HEK293T (cell line): ENCODE results near the gene RBL2.
A peak's percentile ranks its signal among the peaks of the same experiment; 100 is the strongest.

Source experiments
- CTCF ChIA-PET: fragments of 350-600 bp; formaldehyde crosslinking; extraction: SDS; loops from one replicate; lab custom pipeline; 2021; ENCODE audit warnings: antibody characterized with exemption, inconsistent platforms; lab: Yijun Ruan, JAX
- POLR2A ChIA-PET: fragments of 350-600 bp; formaldehyde crosslinking; extraction: SDS; loops from one replicate; lab custom pipeline; 2020; ENCODE audit warnings: antibody characterized with exemption, inconsistent platforms; lab: Yijun Ruan, JAX
- DNase-seq: peaks from one replicate; pipeline ENCODE4 v3.0.0; 2012; ENCODE audit warnings: mixed read lengths; ENCODE audit errors: extremely low spot score
- ARNT ChIP-seq: fragments of 450-650 bp; IDR thresholded peaks from 2 replicates; pipeline ENCODE4 v1.6.1; 2017; ENCODE audit warnings: mild to moderate bottlenecking
- BHLHE40 ChIP-seq: fragments of 450-650 bp; IDR thresholded peaks from 2 replicates; pipeline ENCODE4 v1.6.1; 2016; ENCODE audit warnings: mild to moderate bottlenecking, moderate library complexity, borderline replicate concordance
- CTBP1 ChIP-seq: fragments of 450-650 bp; IDR thresholded peaks from 2 replicates; pipeline ENCODE4 v1.6.1; 2016; ENCODE audit warnings: borderline replicate concordance
- ELF4 ChIP-seq: fragments of 450-650 bp; IDR thresholded peaks from 2 replicates; pipeline ENCODE4 v1.6.1; 2017; ENCODE audit warnings: antibody characterized with exemption
- FOXA1 ChIP-seq: fragments of 450-650 bp; IDR thresholded peaks from 2 replicates; pipeline ENCODE4 v1.6.1; 2016; ENCODE audit warnings: mild to moderate bottlenecking
- FOXK2 ChIP-seq: fragments of 450-650 bp; IDR thresholded peaks from 2 replicates; pipeline ENCODE4 v1.6.1; 2016; ENCODE audit warnings: mild to moderate bottlenecking
- FOXM1 ChIP-seq: fragments of 450-650 bp; IDR thresholded peaks from 2 replicates; pipeline ENCODE4 v1.6.1; 2017; ENCODE audit warnings: mild to moderate bottlenecking, borderline replicate concordance
- HDGF ChIP-seq: fragments of 450-650 bp; IDR thresholded peaks from 2 replicates; pipeline ENCODE4 v1.6.1; 2017; ENCODE audit warnings: antibody characterized with exemption, borderline replicate concordance
- L3MBTL2 ChIP-seq: fragments of 450-650 bp; conservative IDR thresholded peaks from 2 replicates; pipeline ENCODE4 v1.6.1; 2016; ENCODE audit warnings: mild to moderate bottlenecking
- LEF1 ChIP-seq: fragments of 450-650 bp; IDR thresholded peaks from 2 replicates; pipeline ENCODE4 v1.6.1; 2017; ENCODE audit warnings: mild to moderate bottlenecking, borderline replicate concordance
- NFRKB ChIP-seq: fragments of 450-650 bp; IDR thresholded peaks from 2 replicates; pipeline ENCODE4 v1.6.1; 2016; ENCODE audit warnings: mild to moderate bottlenecking, moderate library complexity
- SP1 ChIP-seq: fragments of 450-650 bp; IDR thresholded peaks from 2 replicates; pipeline ENCODE4 v1.6.1; 2017
- SUZ12 ChIP-seq: fragments of 450-650 bp; IDR thresholded peaks from 2 replicates; pipeline ENCODE4 v1.6.1; 2016; ENCODE audit warnings: mild to moderate bottlenecking
- TARDBP ChIP-seq: fragments of 450-650 bp; IDR thresholded peaks from 2 replicates; pipeline ENCODE4 v1.6.1; 2016
- ZNF384 ChIP-seq: fragments of 450-650 bp; IDR thresholded peaks from 2 replicates; pipeline ENCODE4 v1.6.1; 2016
- TF ChIP-seq, protein P1 (sequence below): fragments of 450-650 bp; IDR thresholded peaks from 2 replicates; pipeline ENCODE4 v1.6.1; 2016

RBL2 gene

DNA sequence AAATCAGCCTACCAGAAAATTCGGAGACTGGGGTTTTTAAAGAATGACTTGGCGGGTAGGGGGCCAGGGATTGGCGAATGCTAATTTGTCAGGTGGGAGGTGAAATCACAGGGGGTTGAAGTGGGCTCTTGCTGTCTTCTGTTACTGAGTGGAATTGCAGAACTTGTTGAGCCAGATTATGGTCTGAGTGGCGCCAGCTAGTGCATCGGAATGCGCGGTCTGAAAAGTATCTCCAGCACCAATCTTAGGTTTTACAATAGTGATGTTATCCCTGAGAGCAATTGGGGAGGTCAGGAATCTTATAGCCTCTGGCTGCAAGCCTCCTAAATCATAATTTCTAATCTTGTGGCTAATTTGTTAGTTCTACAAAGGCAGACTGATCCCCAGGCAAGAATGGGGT, 762 bp upstream of the RBL2 start:
- no peak for TF ChIP-seq SUZ12
- no peak for TF ChIP-seq HDGF
- no peak for TF ChIP-seq TARDBP
- TF ChIP-seq NFRKB, result no peak
- no peak for TF ChIP-seq ZNF384
- no peak for TF ChIP-seq FOXM1
- no peak for TF ChIP-seq SP1
- TF ChIP-seq BHLHE40, result no peak
- no peak for TF ChIP-seq CTBP1
- TF ChIP-seq, protein P1, sequence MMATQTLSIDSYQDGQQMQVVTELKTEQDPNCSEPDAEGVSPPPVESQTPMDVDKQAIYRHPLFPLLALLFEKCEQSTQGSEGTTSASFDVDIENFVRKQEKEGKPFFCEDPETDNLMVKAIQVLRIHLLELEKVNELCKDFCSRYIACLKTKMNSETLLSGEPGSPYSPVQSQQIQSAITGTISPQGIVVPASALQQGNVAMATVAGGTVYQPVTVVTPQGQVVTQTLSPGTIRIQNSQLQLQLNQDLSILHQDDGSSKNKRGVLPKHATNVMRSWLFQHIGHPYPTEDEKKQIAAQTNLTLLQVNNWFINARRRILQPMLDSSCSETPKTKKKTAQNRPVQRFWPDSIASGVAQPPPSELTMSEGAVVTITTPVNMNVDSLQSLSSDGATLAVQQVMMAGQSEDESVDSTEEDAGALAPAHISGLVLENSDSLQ, result no peak
- TF ChIP-seq ARNT, result no peak
- TF ChIP-seq FOXA1, result no peak
- no peak for TF ChIP-seq ELF4
- TF ChIP-seq FOXK2, result no peak
- CTCF ChIA-PET, result no interaction called here
- POLR2A ChIA-PET, result interaction anchor here (1.0 to 1.4 kb wide), 4 partner anchors 11 to 77 kb away, joined by 3 to 7 read pairs (median 4); partner anchors contain the start of gene AKTIP
- no peak for DNase-seq

DNA sequence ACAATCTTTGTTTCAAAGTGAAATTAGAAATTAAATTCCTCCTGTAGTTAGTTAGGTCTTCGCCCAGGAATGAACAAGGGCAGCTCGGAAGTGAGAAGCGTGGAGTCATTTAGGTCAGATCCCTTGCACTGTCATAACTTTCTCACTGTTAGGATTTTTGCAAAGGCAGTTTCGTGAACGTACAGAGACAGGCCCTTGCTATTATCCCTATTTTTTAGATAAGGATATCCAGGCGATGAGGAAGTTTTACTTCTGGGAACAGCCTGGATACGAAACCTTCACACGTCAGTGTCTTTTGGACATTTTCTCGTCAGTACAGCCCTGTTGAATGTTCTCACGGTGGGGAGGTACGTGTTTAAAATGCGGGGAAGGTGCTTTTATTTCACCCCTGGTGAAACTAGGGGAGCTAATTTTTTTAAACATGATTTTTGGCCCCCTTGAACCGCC, 318 bp upstream of the RBL2 start:
- POLR2A ChIA-PET, result interaction anchor here (1.0 to 1.4 kb wide), 4 partner anchors 11 to 76 kb away, joined by 3 to 7 read pairs (median 4); partner anchors contain the start of gene AKTIP
- DNase-seq, result no peak
- CTCF ChIA-PET, result no interaction called here
- TF ChIP-seq ZNF384, result no peak

DNA sequence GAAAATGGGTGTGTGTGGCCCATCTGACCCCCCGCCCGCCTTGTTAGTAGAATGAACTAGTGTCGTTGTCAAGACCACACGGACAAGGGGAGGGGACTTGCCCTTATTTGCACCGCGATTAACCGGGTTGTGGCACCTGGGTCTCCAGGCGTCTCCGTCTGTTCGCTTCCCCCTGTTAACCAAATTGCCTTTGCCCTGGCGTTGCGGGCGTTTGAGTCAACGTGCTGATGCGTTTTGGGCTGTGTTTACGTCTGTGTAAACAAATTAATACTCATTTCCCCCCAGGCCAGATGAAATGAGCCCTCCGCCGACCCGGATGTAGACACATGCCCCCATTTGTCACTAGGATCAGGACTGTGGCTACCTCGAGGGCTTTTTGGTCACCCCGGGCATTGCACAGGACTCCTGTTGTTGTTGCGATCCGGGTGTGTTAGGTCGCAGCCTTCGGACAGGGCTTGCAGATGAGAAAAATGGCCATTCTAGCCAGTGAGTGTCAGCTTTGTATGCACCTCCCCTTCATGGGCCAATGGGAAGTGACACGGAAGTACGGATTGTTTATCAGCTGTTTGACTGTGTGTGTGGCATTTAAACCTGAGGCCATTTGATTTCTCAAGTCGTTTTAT, 906 bp downstream of the RBL2 start:
- TF ChIP-seq ELF4, result peak; percentile 67
- TF ChIP-seq, protein P1, result peak; percentile 98
- TF ChIP-seq ARNT, result no peak
- peak; percentile 87; the same call in 1 of the 2 replicates for TF ChIP-seq FOXK2
- no peak for TF ChIP-seq FOXM1
- TF ChIP-seq FOXA1, result no peak
- TF ChIP-seq NFRKB, result no peak
- CTCF ChIA-PET, result no interaction called here
- POLR2A ChIA-PET, result interaction anchor here (1.4 kb wide), 2 partner anchors 14 to 69 kb away, joined by 5 to 7 read pairs; partner anchors contain the start of gene AKTIP
- peak; percentile 79 for DNase-seq

DNA sequence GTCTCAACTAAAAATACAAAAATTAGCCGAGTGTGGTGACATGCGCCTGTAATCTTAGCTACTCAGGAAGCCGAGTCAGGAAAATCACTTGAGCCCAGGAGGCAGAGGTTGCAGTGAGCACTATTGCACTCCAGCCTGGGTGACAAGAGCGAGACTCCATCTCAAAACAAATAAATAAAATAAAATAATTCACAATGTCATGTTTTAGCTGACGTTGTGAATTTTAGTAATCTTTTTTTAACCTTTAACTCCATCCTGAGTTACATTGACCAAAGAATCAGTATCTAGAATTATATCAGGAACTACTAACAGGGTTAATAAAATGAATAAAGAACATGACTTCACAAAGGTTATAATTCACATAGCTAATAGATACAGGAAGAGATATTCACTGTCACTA, 5.9 kb downstream of the RBL2 start:
- ChIA-PET CTCF (no interaction called here), POLR2A (no interaction called here)
- no peak for DNase-seq
- TF ChIP-seq LEF1, result no peak
- no peak for TF ChIP-seq FOXM1
- no peak for TF ChIP-seq BHLHE40
- no peak for TF ChIP-seq ELF4
- TF ChIP-seq FOXK2, result no peak
- TF ChIP-seq, protein P1, result no peak
- TF ChIP-seq HDGF, result no peak

DNA sequence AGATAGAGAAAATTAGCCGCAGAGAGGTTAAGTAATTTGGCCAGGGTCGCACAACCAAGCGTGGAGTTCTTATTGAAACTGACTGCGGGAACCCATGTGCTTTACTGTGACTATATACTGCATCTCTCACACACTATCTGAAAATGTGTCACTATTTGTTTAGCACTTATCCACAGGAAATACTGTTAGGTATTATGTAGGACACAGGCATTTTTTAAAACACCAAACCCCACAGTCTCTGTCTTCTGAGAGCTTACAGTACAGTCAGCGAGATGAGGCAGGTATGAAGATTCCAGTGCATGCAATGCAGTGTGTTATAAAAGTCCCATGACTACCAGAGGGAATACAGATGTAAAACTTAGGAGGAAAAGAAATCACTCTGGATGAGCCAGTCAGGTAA, 11.3 kb downstream of the RBL2 start:
- ChIA-PET POLR2A (interaction anchor here (1.0 kb wide), 1 partner anchor 11 kb away, joined by 3 read pairs; the partner anchor contains the start of gene RBL2), CTCF (no interaction called here)
- no peak for DNase-seq
- TF ChIP-seq HDGF (no peak), TARDBP (no peak), ELF4 (no peak), FOXK2 (no peak), SUZ12 (no peak), ARNT (no peak)

DNA sequence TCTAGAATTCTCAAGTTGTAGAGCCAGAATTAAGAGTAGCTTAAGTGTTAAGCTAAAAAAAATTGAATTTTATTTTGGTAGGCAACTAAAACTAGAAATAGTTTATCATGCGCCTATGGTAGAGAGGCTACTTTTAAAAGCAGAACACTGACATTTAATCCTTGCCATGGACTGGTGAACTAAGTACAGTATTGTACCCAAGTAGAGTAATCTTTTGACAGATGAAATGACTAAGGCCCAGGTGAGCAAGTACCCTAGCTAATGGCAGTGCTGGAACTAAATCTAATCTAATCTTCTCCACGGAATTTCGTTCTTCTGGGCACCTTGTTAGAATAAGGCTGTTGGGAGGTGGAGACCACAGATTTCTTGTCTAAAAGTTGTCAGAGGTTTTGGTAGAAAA, 11.8 kb downstream of the RBL2 start:
- TF ChIP-seq FOXM1, result no peak
- TF ChIP-seq L3MBTL2, result no peak
- TF ChIP-seq ZNF384, result no peak
- TF ChIP-seq ELF4, result no peak
- no peak for TF ChIP-seq LEF1
- DNase-seq, result no peak
- ChIA-PET POLR2A (no interaction called here), CTCF (no interaction called here)

DNA sequence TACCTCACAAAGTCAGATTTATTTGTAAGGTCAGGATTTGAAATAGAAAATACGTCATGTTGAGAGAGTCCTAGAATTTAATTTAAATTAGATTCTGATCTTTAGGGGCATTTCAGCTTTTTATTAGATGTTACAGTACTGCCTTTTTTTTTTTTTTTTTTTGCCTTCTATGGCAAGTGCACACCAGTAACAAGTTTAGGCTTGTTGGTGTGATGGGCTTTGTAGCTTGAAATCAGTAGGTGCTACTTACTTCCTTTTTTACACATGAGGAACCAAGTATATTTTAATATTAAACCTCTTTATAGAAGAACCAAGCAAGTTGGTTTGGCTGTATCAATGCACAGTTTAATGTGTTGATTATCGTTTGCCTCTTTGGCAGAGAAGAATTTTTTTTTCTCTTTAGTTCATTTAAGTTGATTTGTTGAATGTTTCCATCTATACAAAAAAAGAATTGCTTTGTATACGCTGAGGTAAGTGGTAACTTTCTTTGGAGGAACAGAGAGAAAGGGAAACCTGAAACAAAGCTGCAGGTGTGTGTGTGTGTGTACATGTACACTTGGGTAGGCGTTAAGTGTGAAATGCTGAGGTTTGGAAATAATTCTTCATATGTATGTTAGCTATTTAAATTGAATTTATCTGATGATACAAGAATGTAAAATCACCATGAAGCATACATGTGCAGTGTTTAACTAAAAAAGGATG, 15.7 kb downstream of the RBL2 start:
- ChIA-PET CTCF (no interaction called here), POLR2A (interaction anchor here (1.5 kb wide), 1 partner anchor 16 kb away, joined by 5 read pairs; the partner anchor contains the start of gene RBL2)
- DNase-seq, result no peak
- TF ChIP-seq CTBP1, result no peak
- TF ChIP-seq L3MBTL2, result no peak
- TF ChIP-seq SP1, result no peak
- no peak for TF ChIP-seq HDGF
- TF ChIP-seq, protein P1, result no peak
- TF ChIP-seq ELF4, result no peak
- TF ChIP-seq TARDBP, result no peak
- no peak for TF ChIP-seq FOXM1
- no peak for TF ChIP-seq SUZ12
- no peak for TF ChIP-seq FOXK2
- TF ChIP-seq FOXA1, result no peak
- TF ChIP-seq ZNF384, result no peak
